Neural progenitor cell (in vitro differentiated cells): ENCODE results near the gene SEMA6C.
"Not testable (repeated sequence)": the region's sequence is repeated elsewhere in the genome, so short reads cannot be mapped to it uniquely, and the experiment has no call there.

Experiments used
- CTCF ChIP-seq: fragments of 200-600 bp; sonication (generic); IDR thresholded peaks from 2 replicates; pipeline ENCODE4 v1.5.1; 2017; ENCODE audit warnings: antibody characterized with exemption, mild to moderate bottlenecking
- EZH2 ChIP-seq: fragments of 200-600 bp; sonication (generic); IDR thresholded peaks from 2 replicates; pipeline ENCODE4 v1.6.1; 2017; ENCODE audit warnings: antibody characterized with exemption, mild to moderate bottlenecking, moderate library complexity

DNA sequence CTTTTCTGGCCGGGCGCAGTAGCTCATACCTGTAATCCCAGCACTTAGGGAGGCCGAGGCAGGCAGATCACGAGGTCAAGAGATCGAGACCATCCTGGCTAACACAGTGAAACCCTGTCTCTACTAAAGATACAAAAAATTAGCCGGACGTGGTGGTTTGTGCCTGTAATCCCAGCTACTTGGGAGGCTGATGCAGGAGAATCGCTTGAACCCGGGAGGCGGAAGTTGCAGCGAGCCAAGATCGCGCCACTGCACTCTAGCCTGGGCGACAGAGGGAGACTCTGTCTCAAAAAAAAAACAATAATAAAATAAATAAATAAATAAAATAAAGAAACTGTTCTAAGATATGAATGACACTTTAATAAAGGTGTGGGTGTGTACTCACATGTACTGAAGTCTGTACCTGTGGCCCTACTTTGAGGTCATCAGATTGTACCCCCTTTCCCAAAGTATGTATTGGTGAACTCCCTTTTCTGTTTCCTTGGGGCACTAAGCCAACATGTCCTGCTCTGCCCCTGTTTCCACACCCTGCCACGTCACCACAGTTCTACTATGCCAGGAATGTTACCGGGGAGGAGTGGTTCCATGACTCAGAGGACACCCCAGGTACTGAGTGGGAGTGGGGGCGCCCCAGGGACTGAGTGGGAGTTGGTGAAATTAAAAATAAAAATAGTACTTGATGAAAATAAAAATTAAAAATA lies 48.6 kb upstream of the SEMA6C start:
- not testable (repeated sequence) for TF ChIP-seq CTCF, EZH2
